Endodermal cell (in vitro differentiated cells): ENCODE data around the gene CLSTN1. TPM values are rescaled to one million over a fixed set of nuclear protein-coding genes. Genes with fewer than 3 reads are reported as not detected.

Experiments
- DNase-seq: peaks from one replicate; pipeline ENCODE4 v3.0.0-alpha.2; 2017
- H3K27ac ChIP-seq: 2 replicates; pipeline ENCODE4 v1.5.1; 2013; ENCODE audit warnings: mild to moderate bottlenecking, low read depth, low read length, moderate library complexity
- H3K27me3 ChIP-seq: 2 replicates; pipeline ENCODE4 v1.6.1; 2013; ENCODE audit warnings: mild to moderate bottlenecking, low read length, moderate library complexity; ENCODE audit not compliant: insufficient read depth, control insufficient read depth, poor library complexity, severe bottlenecking
- H3K36me3 ChIP-seq: 2 replicates; pipeline ENCODE4 v1.7.0; 2013; ENCODE audit warnings: mild to moderate bottlenecking, low read length, moderate library complexity; ENCODE audit not compliant: control insufficient read depth, insufficient read depth
- H3K4me1 ChIP-seq: one replicate; pipeline ENCODE4 v1.7.0; 2013; ENCODE audit warnings: low read length; ENCODE audit not compliant: control insufficient read depth, insufficient read depth
- H3K4me3 ChIP-seq: 2 replicates; pipeline ENCODE4 v1.5.1; 2013; ENCODE audit warnings: mild to moderate bottlenecking, low read length, moderate library complexity
- H3K9ac ChIP-seq: 2 replicates; pipeline ENCODE4 v1.6.1; 2013; ENCODE audit warnings: mild to moderate bottlenecking, low read length, moderate library complexity; ENCODE audit not compliant: poor library complexity, severe bottlenecking; ENCODE audit errors: extremely low read depth
- H3K9me3 ChIP-seq: 2 replicates; pipeline ENCODE4 v1.6.1; 2013; ENCODE audit warnings: mild to moderate bottlenecking, low read length, moderate library complexity; ENCODE audit not compliant: control insufficient read depth
- H3K27ac Mint-ChIP-seq: 2 replicates; pipeline ENCODE4 v1.8.0; 2020; ENCODE audit warnings: mixed read lengths
- H3K27me3 Mint-ChIP-seq: 2 replicates; pipeline ENCODE4 v1.8.0; 2021; ENCODE audit warnings: mild to moderate bottlenecking, mixed read lengths; ENCODE audit not compliant: insufficient read depth
- H3K36me3 Mint-ChIP-seq: 2 replicates; pipeline ENCODE4 v1.8.0; 2020; ENCODE audit warnings: low read depth, mixed read lengths
- H3K4me1 Mint-ChIP-seq: 2 replicates; pipeline ENCODE4 v1.8.0; 2020; ENCODE audit warnings: mixed read lengths
- H3K4me3 Mint-ChIP-seq: 2 replicates; pipeline ENCODE4 v1.8.0; 2020; ENCODE audit warnings: mild to moderate bottlenecking, moderate library complexity, mixed read lengths
- H3K9me3 Mint-ChIP-seq: 2 replicates; pipeline ENCODE4 v1.8.0; 2020; ENCODE audit warnings: mild to moderate bottlenecking, mixed read lengths
- WGBS, 2 experiments: methylation state at CpG; one replicate each; pipeline versions ENCODE4 v1.1.5 to v1.1.7; 2013; ENCODE audit warnings: missing lambda C conversion rate in 2 of 2, mixed read lengths in 1 of 2; ENCODE audit not compliant: insufficient coverage in 1 of 2, insufficient read length in 1 of 2; 5-methylcytosine and 5-hydroxymethylcytosine counted together
- total RNA-seq, 2 donors: library from RNA; stranded (reverse); fragmentation: NEBNext Ultra II Directional in 1 of 2; extraction: Animal tissue kit (Norgen Biotek cat#: 25700) in 1 of 2; gene quantifications; 2 replicates in 1 of 2; 3 replicates in 1 of 2; pipeline ENCODE4 v1.2.1, GENCODE V29; 2021
- TF ChIP-seq, protein P1 (sequence below): fragments of 200-600 bp; sonication (generic); conservative IDR thresholded peaks from 2 replicates; pipeline ENCODE4 v1.5.0; 2021; ENCODE audit warnings: antibody characterized with exemption, mild to moderate bottlenecking

Gene CLSTN1
- total RNA-seq, 2 donors from 2014 or later = 96.6 to 116 TPM

DNA sequence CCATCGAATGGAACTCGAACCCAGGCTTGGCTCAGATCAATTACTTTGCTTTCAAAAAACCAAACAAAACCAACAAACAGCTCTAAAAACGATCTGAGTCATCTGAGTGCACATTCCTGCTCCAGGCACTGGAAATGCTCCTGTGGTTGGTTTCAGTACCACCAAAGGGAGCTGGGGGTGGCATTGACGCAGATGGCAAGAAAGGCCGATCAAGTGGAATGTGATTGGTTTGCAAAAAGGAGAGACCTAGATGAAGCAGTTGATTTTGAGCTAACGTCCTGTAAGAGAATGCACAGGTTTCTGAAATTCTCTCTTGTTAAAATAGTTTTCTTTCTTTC is 132.7 kb downstream of the CLSTN1 start:
- no peak for DNase-seq
- Mint-ChIP-seq H3K27me3 (peaks cover 33% of the 10 kb centered on the region), H3K27ac (no peak overlapping the region), H3K4me1 (peaks cover 15% of the 10 kb centered on the region), H3K9me3 (no peaks in the 10 kb centered on the region), H3K36me3 (no peaks in the 10 kb centered on the region), H3K4me3 (no peak overlapping the region)
- Histone ChIP-seq H3K4me3 (no peak overlapping the region), H3K27ac (no peak overlapping the region), H3K9me3 (no peaks in the 10 kb centered on the region), H3K27me3 (peaks cover 36% of the 10 kb centered on the region), H3K4me1 (peaks cover 3% of the 10 kb centered on the region), H3K36me3 (no peaks in the 10 kb centered on the region), H3K9ac (no peak overlapping the region)
- WGBS, 2 experiments = 77 to 84% methylated on average over 5 to 6 of the region's 6 CpGs
- TF ChIP-seq, protein P1, sequence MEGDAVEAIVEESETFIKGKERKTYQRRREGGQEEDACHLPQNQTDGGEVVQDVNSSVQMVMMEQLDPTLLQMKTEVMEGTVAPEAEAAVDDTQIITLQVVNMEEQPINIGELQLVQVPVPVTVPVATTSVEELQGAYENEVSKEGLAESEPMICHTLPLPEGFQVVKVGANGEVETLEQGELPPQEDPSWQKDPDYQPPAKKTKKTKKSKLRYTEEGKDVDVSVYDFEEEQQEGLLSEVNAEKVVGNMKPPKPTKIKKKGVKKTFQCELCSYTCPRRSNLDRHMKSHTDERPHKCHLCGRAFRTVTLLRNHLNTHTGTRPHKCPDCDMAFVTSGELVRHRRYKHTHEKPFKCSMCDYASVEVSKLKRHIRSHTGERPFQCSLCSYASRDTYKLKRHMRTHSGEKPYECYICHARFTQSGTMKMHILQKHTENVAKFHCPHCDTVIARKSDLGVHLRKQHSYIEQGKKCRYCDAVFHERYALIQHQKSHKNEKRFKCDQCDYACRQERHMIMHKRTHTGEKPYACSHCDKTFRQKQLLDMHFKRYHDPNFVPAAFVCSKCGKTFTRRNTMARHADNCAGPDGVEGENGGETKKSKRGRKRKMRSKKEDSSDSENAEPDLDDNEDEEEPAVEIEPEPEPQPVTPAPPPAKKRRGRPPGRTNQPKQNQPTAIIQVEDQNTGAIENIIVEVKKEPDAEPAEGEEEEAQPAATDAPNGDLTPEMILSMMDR = no peak

DNA sequence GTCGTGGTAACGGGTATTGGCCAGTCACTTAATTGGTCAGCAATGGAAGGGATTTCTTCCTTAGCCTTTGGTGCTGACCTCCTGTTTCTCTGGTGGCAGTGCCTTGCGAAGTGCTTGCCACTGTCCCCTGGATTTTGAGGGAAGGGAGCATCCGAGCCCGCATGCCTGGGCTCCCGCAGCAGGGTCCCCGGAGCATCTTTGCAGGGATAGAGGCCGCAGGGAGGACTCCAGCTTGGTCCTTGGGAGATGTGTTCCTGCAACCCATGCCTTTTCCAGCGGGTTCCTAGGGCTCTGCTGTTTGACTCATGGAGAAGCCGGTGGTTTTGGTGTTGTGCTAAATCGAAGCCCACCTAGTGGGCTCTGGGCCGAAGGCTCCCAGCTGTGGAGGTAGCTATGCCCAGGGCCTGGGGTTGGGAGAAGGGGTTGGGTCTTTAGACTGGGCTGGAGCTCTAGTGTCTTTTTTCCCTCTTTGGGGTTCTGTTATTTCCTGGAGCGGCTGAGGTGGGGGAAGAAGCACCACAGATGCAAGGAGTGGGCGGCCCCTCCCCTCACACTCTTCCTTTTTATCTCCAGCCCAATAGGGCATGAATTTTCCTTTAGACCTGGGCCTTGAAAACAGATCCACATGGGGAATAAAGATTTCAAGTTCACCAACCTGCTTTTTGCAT is 133.2 kb downstream of the CLSTN1 start:
- Mint-ChIP-seq H3K27ac (peak overlapping the region; percentile 32), H3K4me1 (peaks cover 15% of the 10 kb centered on the region), H3K9me3 (no peaks in the 10 kb centered on the region), H3K4me3 (peak overlapping the region; percentile 75), H3K27me3 (peaks cover 33% of the 10 kb centered on the region), H3K36me3 (no peaks in the 10 kb centered on the region)
- peak overlapping the region; percentile 79 for H3K4me3 ChIP-seq
- TF ChIP-seq, protein P1 = peak; percentile 2
- WGBS, 2 experiments = 22 to 40% methylated on average over 4 to 14 of the region's 14 CpGs
- no peak overlapping the region for H3K9ac ChIP-seq
- H3K4me1 ChIP-seq = peaks cover 3% of the 10 kb centered on the region
- no peak overlapping the region for H3K27ac ChIP-seq
- DNase-seq = peak; percentile 65
- no peaks in the 10 kb centered on the region for H3K36me3 ChIP-seq
- H3K9me3 ChIP-seq = no peaks in the 10 kb centered on the region
- peaks cover 36% of the 10 kb centered on the region for H3K27me3 ChIP-seq

DNA sequence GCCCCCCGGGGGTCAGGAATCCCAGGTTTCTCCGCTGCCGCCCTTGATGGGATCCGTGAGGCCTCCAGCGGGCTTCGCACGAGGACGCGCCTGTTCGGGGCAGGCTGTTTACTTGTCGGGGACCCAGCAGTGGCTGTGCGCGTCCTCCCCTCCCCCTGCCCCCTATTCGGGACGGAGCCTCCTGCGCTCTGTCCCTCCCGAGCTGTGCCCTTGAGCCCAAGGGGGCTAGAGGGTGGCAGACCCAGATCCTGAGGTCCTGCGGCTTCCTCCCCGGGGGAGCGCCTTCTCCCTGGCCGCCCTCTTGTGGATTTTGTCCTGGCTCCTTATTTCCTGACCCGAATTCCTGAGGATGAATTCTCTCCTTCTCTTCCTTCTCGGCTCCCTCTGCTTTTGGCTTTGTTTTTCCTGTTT is 133.8 kb downstream of the CLSTN1 start:
- Mint-ChIP-seq H3K27ac (peak overlapping the region; percentile 82), H3K4me1 (peaks cover 15% of the 10 kb centered on the region), H3K36me3 (no peaks in the 10 kb centered on the region), H3K27me3 (peaks cover 33% of the 10 kb centered on the region), H3K4me3 (peak overlapping the region; percentile 75), H3K9me3 (no peaks in the 10 kb centered on the region)
- 2% methylated on average over 17 to 23 of the region's 23 CpGs for WGBS, 2 experiments
- Histone ChIP-seq H3K4me1 (peaks cover 3% of the 10 kb centered on the region), H3K36me3 (no peaks in the 10 kb centered on the region), H3K9ac (no peak overlapping the region), H3K27ac (no peak overlapping the region), H3K4me3 (peak overlapping the region; percentile 79), H3K27me3 (peaks cover 36% of the 10 kb centered on the region), H3K9me3 (no peaks in the 10 kb centered on the region)
- DNase-seq = peak; percentile 85
- TF ChIP-seq, protein P1 = peak; percentile 26
